Central memory CD8-positive, alpha-beta T cell (primary cell): ENCODE results near the gene FNDC3A.

Experiments
- ATAC-seq: fragments of 150-1000 bp; cut with Tn5 transposase; replicated peaks from 2 replicates; pipeline ENCODE4 v1.10.0; 2022; ENCODE audit warnings: mild to moderate bottlenecking, moderate FRiP score, moderate number of reproducible peaks; ENCODE audit not compliant: poor library complexity, severe bottlenecking; ENCODE audit errors: extremely low read depth
- DNase-seq, 2 donors: peaks; one replicate each; pipeline ENCODE4 v3.0.0; 2021; ENCODE audit warnings: low spot score in 2 of 2
- H3K27ac Mint-ChIP-seq: one replicate; pipeline ENCODE4 v1.8.0; 2022; ENCODE audit warnings: low read depth, mild to moderate bottlenecking, moderate library complexity, mixed read lengths
- H3K27me3 Mint-ChIP-seq: one replicate; pipeline ENCODE4 v1.8.0; 2022; ENCODE audit warnings: mixed read lengths
- H3K36me3 Mint-ChIP-seq: one replicate; pipeline ENCODE4 v1.8.0; 2022; ENCODE audit warnings: mild to moderate bottlenecking, moderate library complexity, mixed read lengths; ENCODE audit not compliant: insufficient read depth
- H3K4me1 Mint-ChIP-seq: one replicate; pipeline ENCODE4 v1.8.0; 2022; ENCODE audit warnings: mixed read lengths
- H3K4me3 Mint-ChIP-seq: one replicate; pipeline ENCODE4 v1.8.0; 2022; ENCODE audit warnings: mild to moderate bottlenecking, moderate library complexity, mixed read lengths
- H3K9me3 Mint-ChIP-seq: one replicate; pipeline ENCODE4 v1.8.0; 2022; ENCODE audit warnings: mixed read lengths

Gene FNDC3A

GRCh38 chr13:49213997-49214916 lies 238.5 kb downstream of the FNDC3A start:
- ATAC-seq = no peak
- Mint-ChIP-seq H3K4me3 (no peak overlapping the region), H3K27ac (peak overlapping the region; percentile 50)

GRCh38 chr13:49214917-49215376 lies 239.2 kb downstream of the FNDC3A start:
- peak; percentile 62 for ATAC-seq
- Mint-ChIP-seq H3K27me3 (peaks cover 36% of the 10 kb centered on the region), H3K4me1 (peaks cover 18% of the 10 kb centered on the region), H3K9me3 (no peaks in the 10 kb centered on the region), H3K36me3 (peaks cover 4% of the 10 kb centered on the region), H3K4me3 (no peak overlapping the region), H3K27ac (peak overlapping the region; percentile 50)
- no peak for DNase-seq

More at GRCh38 chr13:49213997-49214916, 238.5 kb downstream of the FNDC3A start:
- peaks cover 18% of the 10 kb centered on the region for H3K4me1 Mint-ChIP-seq
- peaks cover 29% of the 10 kb centered on the region for H3K27me3 Mint-ChIP-seq
- H3K9me3 Mint-ChIP-seq = no peaks in the 10 kb centered on the region
- peaks cover 4% of the 10 kb centered on the region for H3K36me3 Mint-ChIP-seq
- no peak for DNase-seq

- no peak overlapping the region for H3K4me3 Mint-ChIP-seq
- DNase-seq (no peak), ATAC-seq (no peak)
- H3K27me3 Mint-ChIP-seq = peaks cover 41% of the 10 kb centered on the region
- H3K4me1 Mint-ChIP-seq = peaks cover 21% of the 10 kb centered on the region
- H3K9me3 Mint-ChIP-seq = no peaks in the 10 kb centered on the region
- no peak overlapping the region for H3K27ac Mint-ChIP-seq
- peaks cover 2% of the 10 kb centered on the region for H3K36me3 Mint-ChIP-seq
Observed at GRCh38 chr13:49216334-49216733, 240.6 kb downstream of the FNDC3A start.

GRCh38 chr13:49217962-49218492 lies 242.3 kb downstream of the FNDC3A start:
- Mint-ChIP-seq H3K4me3 (no peak overlapping the region), H3K27me3 (peaks cover 58% of the 10 kb centered on the region), H3K9me3 (no peaks in the 10 kb centered on the region), H3K36me3 (peaks cover 4% of the 10 kb centered on the region), H3K4me1 (peaks cover 23% of the 10 kb centered on the region), H3K27ac (no peak overlapping the region)
- no peak for ATAC-seq
- no peak for DNase-seq

GRCh38 chr13:49218493-49219051 lies 242.9 kb downstream of the FNDC3A start:
- no peak overlapping the region for H3K4me3 Mint-ChIP-seq
- peaks cover 22% of the 10 kb centered on the region for H3K4me1 Mint-ChIP-seq
- ATAC-seq (no peak), DNase-seq (no peak)
- peaks cover 60% of the 10 kb centered on the region for H3K27me3 Mint-ChIP-seq
- no peaks in the 10 kb centered on the region for H3K9me3 Mint-ChIP-seq
- H3K27ac Mint-ChIP-seq = no peak overlapping the region
- peaks cover 4% of the 10 kb centered on the region for H3K36me3 Mint-ChIP-seq

GRCh38 chr13:49219647-49220035 lies 243.9 kb downstream of the FNDC3A start:
- H3K4me3 Mint-ChIP-seq = peak overlapping the region; percentile 61
- no peak overlapping the region for H3K27ac Mint-ChIP-seq
- H3K9me3 Mint-ChIP-seq = no peaks in the 10 kb centered on the region
- H3K36me3 Mint-ChIP-seq = peaks cover 4% of the 10 kb centered on the region
- DNase-seq = no peak
- peaks cover 13% of the 10 kb centered on the region for H3K4me1 Mint-ChIP-seq
- peak; percentile 21 for ATAC-seq
- H3K27me3 Mint-ChIP-seq = peaks cover 62% of the 10 kb centered on the region

GRCh38 chr13:49220036-49220855 lies 244.5 kb downstream of the FNDC3A start, which contains the start of gene MLNR:
TSS of gene MLNR (plus strand) at chr13:49220338. CDS start at chr13:49220338, 0 bp downstream.
- H3K36me3 Mint-ChIP-seq = peaks cover 4% of the 10 kb centered on the region
- ATAC-seq = peak; percentile 45
- peaks cover 68% of the 10 kb centered on the region for H3K27me3 Mint-ChIP-seq
- H3K9me3 Mint-ChIP-seq = no peaks in the 10 kb centered on the region
- H3K27ac Mint-ChIP-seq = no peak within 1 kb of the TSS
- H3K4me3 Mint-ChIP-seq = peak within 1 kb of the TSS; percentile 70
- peaks cover 7% of the 10 kb centered on the region for H3K4me1 Mint-ChIP-seq
- DNase-seq = peak in 1 of 2 donors; percentile 26

- H3K4me1 Mint-ChIP-seq = peaks cover 5% of the 10 kb centered on the region
- H3K9me3 Mint-ChIP-seq = no peaks in the 10 kb centered on the region
- peaks cover 4% of the 10 kb centered on the region for H3K36me3 Mint-ChIP-seq
- H3K27me3 Mint-ChIP-seq = peaks cover 73% of the 10 kb centered on the region
- ATAC-seq (peak; percentile 5), DNase-seq (no peak)
- no peak overlapping the region for H3K27ac Mint-ChIP-seq
- peak overlapping the region; percentile 70 for H3K4me3 Mint-ChIP-seq
Observed at GRCh38 chr13:49220856-49221589, 245.3 kb downstream of the FNDC3A start.

GRCh38 chr13:49221590-49221965 lies 245.9 kb downstream of the FNDC3A start:
- DNase-seq (no peak), ATAC-seq (no peak)
- peaks cover 4% of the 10 kb centered on the region for H3K36me3 Mint-ChIP-seq
- H3K9me3 Mint-ChIP-seq = no peaks in the 10 kb centered on the region
- no peak overlapping the region for H3K27ac Mint-ChIP-seq
- peaks cover 71% of the 10 kb centered on the region for H3K27me3 Mint-ChIP-seq
- peak overlapping the region; percentile 70 for H3K4me3 Mint-ChIP-seq
- H3K4me1 Mint-ChIP-seq = peaks cover 5% of the 10 kb centered on the region

- Mint-ChIP-seq H3K9me3 (no peaks in the 10 kb centered on the region), H3K27me3 (peaks cover 38% of the 10 kb centered on the region), H3K4me1 (peaks cover 5% of the 10 kb centered on the region), H3K27ac (no peak overlapping the region), H3K4me3 (no peak overlapping the region), H3K36me3 (peaks cover 2% of the 10 kb centered on the region)
- no peak for ATAC-seq
- DNase-seq = no peak
Observed at GRCh38 chr13:49225223-49226042, 249.7 kb downstream of the FNDC3A start.

- Mint-ChIP-seq H3K27ac (no peak overlapping the region), H3K36me3 (peaks cover 2% of the 10 kb centered on the region), H3K4me3 (no peak overlapping the region), H3K4me1 (no peaks in the 10 kb centered on the region), H3K9me3 (no peaks in the 10 kb centered on the region), H3K27me3 (peaks cover 30% of the 10 kb centered on the region)
- DNase-seq = no peak
- no peak for ATAC-seq
Observed at GRCh38 chr13:49226613-49227012, 250.9 kb downstream of the FNDC3A start.
